Subcutaneous adipose tissue (tissue), 4 donors: ENCODE measurements around the gene UPF3A. TPM values are rescaled to one million over a fixed set of nuclear protein-coding genes. Genes with fewer than 3 reads are reported as not detected.

Experiments
- total RNA-seq, 4 donors: library from RNA; depleted of rRNA; stranded (reverse); fragments of >200 nt; gene quantifications; one replicate each; pipeline ENCODE4 v1.1.0, GENCODE V29; 2016
- TF ChIP-seq, protein P1 (sequence below): fragments of 450-650 bp; IDR thresholded peaks from one replicate; pipeline ENCODE4 v1.5.1; 2016; ENCODE audit warnings: low read depth, mild to moderate bottlenecking, control low read depth, antibody characterized with exemption, moderate library complexity

Gene UPF3A, protein sequence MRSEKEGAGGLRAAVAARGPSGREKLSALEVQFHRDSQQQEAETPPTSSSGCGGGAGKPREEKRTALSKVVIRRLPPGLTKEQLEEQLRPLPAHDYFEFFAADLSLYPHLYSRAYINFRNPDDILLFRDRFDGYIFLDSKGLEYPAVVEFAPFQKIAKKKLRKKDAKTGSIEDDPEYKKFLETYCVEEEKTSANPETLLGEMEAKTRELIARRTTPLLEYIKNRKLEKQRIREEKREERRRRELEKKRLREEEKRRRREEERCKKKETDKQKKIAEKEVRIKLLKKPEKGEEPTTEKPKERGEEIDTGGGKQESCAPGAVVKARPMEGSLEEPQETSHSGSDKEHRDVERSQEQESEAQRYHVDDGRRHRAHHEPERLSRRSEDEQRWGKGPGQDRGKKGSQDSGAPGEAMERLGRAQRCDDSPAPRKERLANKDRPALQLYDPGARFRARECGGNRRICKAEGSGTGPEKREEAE
- total RNA-seq = 10 to 100 TPM; 35.4 to 74.4 (median 46.2) TPM

DNA sequence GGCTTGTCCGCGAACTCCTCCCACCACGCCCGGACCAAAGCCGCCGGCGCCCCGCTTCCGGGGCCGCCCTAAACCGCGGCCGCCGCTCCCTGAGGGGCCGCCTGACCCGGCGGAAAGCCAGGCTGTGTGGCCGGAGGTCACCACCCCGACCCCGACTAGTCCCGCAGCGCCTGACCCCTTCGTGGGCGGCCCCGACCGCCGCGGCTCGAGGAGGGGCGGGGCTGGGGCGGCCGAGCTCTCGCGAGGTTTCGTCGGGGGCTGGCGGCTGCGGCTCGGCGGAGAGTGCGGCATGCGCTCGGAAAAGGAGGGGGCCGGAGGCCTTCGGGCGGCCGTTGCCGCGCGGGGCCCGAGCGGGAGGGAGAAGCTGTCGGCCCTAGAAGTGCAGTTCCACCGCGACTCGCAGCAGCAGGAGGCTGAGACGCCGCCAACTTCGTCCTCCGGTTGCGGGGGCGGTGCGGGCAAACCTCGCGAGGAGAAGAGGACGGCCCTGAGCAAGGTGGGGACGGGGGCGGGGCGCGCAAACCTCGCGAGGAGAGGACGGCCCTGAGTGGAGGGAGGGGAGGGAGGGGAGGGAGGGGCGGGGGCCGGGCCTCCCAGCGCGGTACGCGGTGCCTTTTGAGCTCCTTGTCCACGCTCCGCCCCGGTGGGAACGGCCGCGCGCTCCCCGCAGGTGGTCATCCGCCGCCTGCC is at the start of gene UPF3A:
UPF3A (plus strand) TSS at position 251 of the 690 bp plus-strand sequence; CDS start at position 290, 39 bp downstream.
- TF ChIP-seq, protein P1, sequence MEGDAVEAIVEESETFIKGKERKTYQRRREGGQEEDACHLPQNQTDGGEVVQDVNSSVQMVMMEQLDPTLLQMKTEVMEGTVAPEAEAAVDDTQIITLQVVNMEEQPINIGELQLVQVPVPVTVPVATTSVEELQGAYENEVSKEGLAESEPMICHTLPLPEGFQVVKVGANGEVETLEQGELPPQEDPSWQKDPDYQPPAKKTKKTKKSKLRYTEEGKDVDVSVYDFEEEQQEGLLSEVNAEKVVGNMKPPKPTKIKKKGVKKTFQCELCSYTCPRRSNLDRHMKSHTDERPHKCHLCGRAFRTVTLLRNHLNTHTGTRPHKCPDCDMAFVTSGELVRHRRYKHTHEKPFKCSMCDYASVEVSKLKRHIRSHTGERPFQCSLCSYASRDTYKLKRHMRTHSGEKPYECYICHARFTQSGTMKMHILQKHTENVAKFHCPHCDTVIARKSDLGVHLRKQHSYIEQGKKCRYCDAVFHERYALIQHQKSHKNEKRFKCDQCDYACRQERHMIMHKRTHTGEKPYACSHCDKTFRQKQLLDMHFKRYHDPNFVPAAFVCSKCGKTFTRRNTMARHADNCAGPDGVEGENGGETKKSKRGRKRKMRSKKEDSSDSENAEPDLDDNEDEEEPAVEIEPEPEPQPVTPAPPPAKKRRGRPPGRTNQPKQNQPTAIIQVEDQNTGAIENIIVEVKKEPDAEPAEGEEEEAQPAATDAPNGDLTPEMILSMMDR = no peak

DNA sequence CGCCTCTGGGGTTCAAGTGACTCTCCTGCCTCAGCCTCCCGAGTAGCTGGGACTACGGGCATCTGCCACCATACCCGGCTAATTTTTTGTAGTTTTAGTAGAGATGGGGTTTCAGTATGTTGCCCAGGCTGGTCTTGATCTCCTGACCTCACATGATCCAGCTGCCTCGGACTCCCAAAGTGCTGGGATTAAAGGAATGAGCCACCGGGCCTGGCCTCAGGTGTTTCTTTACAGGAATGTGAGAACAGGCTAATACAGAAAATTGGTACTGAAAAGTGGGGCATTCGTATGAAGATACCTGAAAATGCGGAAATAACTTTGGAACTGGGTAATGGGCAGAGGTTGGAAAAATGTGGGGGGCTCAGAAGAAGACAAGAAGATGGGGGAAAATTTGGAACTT is 49.5 kb upstream of the UPF3A start:
- TF ChIP-seq, protein P1 = no peak

DNA sequence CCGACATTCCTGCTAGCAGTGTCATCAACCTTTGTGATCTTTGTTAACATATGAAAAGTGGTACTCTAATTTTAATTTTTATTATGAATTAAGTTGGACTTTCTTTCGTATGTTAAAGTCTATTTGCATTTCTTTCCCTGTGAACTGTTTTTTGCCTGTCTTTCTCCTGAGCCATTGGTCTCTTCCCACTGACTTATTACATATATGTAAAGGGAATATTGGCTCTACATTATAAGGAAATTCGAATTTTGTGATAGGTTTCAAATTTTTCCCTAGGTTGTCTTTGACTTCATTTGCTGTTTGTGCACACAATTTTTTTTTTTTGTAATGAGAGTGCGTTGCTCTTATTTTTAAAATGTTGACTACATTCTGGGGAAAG is 47.1 kb upstream of the UPF3A start:
- TF ChIP-seq, protein P1 = no peak

DNA sequence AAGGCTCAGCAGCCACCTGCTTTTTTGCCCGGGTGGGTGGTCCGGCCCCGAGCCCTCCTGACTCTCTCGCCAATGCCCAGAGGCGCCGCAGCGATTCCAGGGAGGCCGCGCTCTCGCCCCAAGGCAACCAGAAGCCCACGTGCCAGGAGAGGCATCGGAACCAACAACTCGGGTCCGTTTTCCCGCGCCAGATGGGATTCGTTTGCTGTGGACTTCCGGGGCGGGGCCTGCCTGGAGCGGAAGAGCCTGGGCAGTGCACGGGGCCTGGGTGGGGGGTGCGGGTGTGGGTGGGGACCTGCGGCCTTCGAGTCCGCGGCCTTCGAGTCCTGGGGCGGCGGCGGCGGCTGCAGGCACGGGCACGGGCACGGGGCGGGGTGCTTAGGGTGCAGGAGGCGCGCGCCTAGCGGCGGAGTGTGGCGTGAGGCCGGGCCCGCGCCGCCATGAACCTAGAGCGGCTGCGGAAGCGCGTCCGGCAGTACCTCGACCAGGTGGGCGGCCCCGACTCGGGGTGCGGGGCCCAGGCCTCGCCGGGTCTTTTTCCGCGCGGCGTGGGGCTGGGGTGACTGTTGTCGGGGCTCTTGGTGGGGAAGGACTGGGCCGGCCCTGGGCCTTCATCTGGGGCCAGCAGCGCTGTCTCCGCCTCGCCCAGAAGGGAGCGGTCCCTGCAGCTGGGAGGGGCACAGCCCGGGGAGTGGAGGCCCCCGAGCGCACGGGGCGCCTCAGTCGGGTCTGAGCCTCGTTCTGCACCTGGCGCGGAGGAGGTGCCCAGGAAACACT is 46.6 kb upstream of the UPF3A start, which contains the start of gene CDC16:
CDC16 (plus strand) TSS at position 253 of the 777 bp plus-strand sequence; CDS start at position 441, 188 bp downstream.
- TF ChIP-seq, protein P1 = no peak

DNA sequence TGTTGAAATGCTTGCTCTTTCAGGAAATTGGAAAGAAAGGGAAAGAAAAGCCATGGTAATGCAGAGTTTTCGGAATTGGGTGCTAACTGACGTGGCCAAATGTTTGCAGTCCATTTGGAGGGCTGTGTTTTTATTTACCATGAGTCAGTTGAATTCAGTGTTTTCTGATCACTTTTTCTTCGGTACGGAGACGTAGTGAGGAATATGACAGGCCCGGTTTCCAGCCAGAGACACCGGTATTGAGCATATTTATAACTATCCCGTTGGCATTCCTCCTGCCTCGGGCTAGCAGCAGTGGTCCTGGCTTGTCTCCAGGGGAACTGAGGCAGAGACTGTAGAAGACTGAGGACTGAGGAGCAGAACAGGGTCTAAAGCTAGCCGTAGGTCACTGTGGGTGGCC is 45.7 kb upstream of the UPF3A start:
- TF ChIP-seq, protein P1 = no peak

DNA sequence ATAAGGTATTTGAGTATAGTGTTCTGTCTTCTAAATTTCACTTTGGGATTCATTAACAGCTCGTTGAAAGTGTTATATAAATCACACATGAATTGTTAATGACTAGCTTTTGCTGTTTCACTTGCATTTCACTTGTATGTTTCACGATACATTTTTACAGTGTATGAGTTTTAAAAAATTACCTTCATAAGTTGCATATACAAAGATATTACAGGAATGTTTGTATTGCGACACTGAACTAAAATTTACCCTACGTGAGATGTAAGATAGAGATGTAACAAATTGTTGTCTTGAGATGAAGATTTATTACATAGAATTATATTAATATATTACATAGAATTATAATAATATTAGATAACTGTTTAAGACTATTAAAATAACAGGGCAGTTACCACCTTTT is 45.2 kb upstream of the UPF3A start:
- TF ChIP-seq, protein P1 = no peak
